Memory B cell (primary cell): Measurements from ENCODE around the gene UBAP1.
"Not testable (repeated sequence)": the region's sequence is repeated elsewhere in the genome, so short reads cannot be mapped to it uniquely, and the experiment has no call there.

Experiments
- ATAC-seq: fragments of 150-1000 bp; cut with Tn5 transposase; 2 replicates; pipeline ENCODE4 v1.10.0; 2021; ENCODE audit warnings: low read depth, mild to moderate bottlenecking, moderate library complexity
- DNase-seq, 2 donors: peaks; one replicate each; pipeline ENCODE4 v3.0.0; 2022; ENCODE audit warnings: low spot score in 2 of 2
- H3K27ac Mint-ChIP-seq: one replicate; pipeline ENCODE4 v1.8.0; 2022; ENCODE audit warnings: mild to moderate bottlenecking, moderate library complexity, mixed read lengths
- H3K27me3 Mint-ChIP-seq: one replicate; pipeline ENCODE4 v1.8.0; 2022; ENCODE audit warnings: mixed read lengths
- H3K36me3 Mint-ChIP-seq: one replicate; pipeline ENCODE4 v1.8.0; 2022; ENCODE audit warnings: mild to moderate bottlenecking, mixed read lengths
- H3K4me1 Mint-ChIP-seq: one replicate; pipeline ENCODE4 v1.8.0; 2022; ENCODE audit warnings: mixed read lengths
- H3K4me3 Mint-ChIP-seq: one replicate; pipeline ENCODE4 v1.8.0; 2022; ENCODE audit warnings: mild to moderate bottlenecking, moderate library complexity, mixed read lengths
- H3K9me3 Mint-ChIP-seq: one replicate; pipeline ENCODE4 v1.8.0; 2022; ENCODE audit warnings: mixed read lengths

Gene UBAP1

DNA sequence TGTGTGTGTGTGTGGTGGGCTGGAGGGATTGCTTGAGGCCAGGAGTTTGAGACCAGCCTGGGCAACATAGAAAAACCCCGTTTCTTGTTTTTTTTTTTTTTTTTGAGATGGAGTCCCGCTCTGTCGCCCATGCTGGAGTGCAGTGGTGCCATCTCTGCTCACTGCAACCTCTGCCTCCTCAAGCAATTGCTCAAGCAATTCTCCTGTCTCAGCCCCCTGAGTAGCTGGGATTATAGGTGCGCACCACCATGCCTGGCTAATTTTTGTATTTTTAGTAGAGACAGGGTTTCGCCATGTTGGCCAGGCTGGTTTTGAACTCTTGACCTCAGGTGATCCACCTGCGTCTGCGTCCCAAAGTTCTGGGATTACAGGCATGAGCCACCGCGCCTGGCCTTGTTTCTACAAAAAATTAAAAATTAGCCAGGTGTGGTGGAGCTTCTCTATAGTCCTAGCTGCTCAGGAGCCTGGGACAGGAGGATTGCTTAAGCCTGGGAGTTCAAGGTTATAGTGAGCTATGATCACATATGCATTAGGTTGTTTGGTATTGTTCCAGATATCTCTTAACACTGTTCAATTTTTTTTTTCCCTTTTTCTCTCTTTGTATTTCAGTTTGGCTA lies 47.4 kb downstream of the UBAP1 start:
- H3K27ac Mint-ChIP-seq, H3K4me3 Mint-ChIP-seq, H3K27me3 Mint-ChIP-seq, H3K9me3 Mint-ChIP-seq, H3K4me1 Mint-ChIP-seq, ATAC-seq, DNase-seq: not testable (repeated sequence)
- peaks cover 16% of the 10 kb centered on the region for H3K36me3 Mint-ChIP-seq

DNA sequence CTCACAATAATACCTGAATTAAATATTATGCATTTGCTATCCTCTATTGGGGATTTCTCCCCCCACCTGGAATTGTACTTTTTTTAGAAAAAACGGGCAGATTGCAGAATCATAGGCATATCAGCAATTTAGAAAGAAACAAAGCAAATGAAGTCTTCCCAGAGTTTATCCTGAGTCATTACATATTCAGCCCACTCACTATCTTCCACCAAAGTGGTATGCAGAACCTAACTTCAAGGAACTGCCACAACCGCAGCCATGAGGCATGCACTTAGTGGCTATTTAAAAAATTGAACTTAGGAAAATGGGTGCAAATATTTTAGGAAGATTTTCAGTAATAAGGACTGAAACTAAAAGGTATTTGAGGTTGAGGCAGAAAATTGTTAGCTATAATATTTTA lies 48.6 kb downstream of the UBAP1 start:
- no peaks in the 10 kb centered on the region for H3K27me3 Mint-ChIP-seq
- peaks cover 15% of the 10 kb centered on the region for H3K36me3 Mint-ChIP-seq
- H3K4me1 Mint-ChIP-seq, result no peaks in the 10 kb centered on the region
- H3K4me3 Mint-ChIP-seq, result no peak overlapping the region
- DNase-seq (no peak), ATAC-seq (no peak)
- no peaks in the 10 kb centered on the region for H3K9me3 Mint-ChIP-seq
- no peak overlapping the region for H3K27ac Mint-ChIP-seq

- Mint-ChIP-seq H3K9me3 (no peaks in the 10 kb centered on the region), H3K4me3 (no peak overlapping the region), H3K27ac (no peak overlapping the region), H3K4me1 (no peaks in the 10 kb centered on the region), H3K36me3 (peaks cover 9% of the 10 kb centered on the region), H3K27me3 (no peaks in the 10 kb centered on the region)
- ATAC-seq (no peak), DNase-seq (no peak)
Measured at GRCh38 chr9:34230556-34230955, 51.7 kb downstream of the UBAP1 start.

- no peak overlapping the region for H3K27ac Mint-ChIP-seq
- H3K36me3 Mint-ChIP-seq, result peaks cover 16% of the 10 kb centered on the region
- ATAC-seq (no peak), DNase-seq (no peak)
- no peaks in the 10 kb centered on the region for H3K27me3 Mint-ChIP-seq
- H3K4me1 Mint-ChIP-seq, result no peaks in the 10 kb centered on the region
- H3K9me3 Mint-ChIP-seq, result no peaks in the 10 kb centered on the region
- no peak overlapping the region for H3K4me3 Mint-ChIP-seq
Measured at GRCh38 chr9:34232201-34232600, 53.4 kb downstream of the UBAP1 start.

GRCh38 chr9:34233672-34234071 lies 54.8 kb downstream of the UBAP1 start:
- Mint-ChIP-seq H3K4me1 (no peaks in the 10 kb centered on the region), H3K27me3 (no peaks in the 10 kb centered on the region), H3K4me3 (no peak overlapping the region), H3K9me3 (no peaks in the 10 kb centered on the region), H3K36me3 (peaks cover 16% of the 10 kb centered on the region), H3K27ac (no peak overlapping the region)
- no peak for DNase-seq
- ATAC-seq, result no peak

DNA sequence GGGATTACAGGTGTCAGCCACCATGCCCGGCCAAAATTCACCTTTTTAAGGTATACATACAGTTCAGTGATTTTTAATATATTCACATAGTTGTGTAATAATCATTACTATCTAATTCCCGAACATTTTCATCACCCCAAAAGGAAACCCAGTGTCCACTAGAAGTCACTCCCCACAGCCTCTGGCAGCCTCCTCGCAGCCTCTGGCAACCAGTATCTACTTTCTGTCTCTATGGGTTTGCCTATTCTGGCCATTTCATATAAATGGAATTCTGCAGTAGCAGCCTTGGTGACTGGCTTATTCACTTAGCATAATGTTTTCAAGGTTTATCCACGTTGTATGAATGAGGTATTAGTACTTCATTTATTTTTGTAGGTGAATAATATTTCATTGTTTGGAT lies 59.0 kb downstream of the UBAP1 start:
- H3K4me3 Mint-ChIP-seq, result no peak overlapping the region
- peaks cover 25% of the 10 kb centered on the region for H3K36me3 Mint-ChIP-seq
- DNase-seq, result no peak
- H3K9me3 Mint-ChIP-seq, result no peaks in the 10 kb centered on the region
- H3K27ac Mint-ChIP-seq, result no peak overlapping the region
- peaks cover 2% of the 10 kb centered on the region for H3K4me1 Mint-ChIP-seq
- H3K27me3 Mint-ChIP-seq, result no peaks in the 10 kb centered on the region
- ATAC-seq, result no peak

DNA sequence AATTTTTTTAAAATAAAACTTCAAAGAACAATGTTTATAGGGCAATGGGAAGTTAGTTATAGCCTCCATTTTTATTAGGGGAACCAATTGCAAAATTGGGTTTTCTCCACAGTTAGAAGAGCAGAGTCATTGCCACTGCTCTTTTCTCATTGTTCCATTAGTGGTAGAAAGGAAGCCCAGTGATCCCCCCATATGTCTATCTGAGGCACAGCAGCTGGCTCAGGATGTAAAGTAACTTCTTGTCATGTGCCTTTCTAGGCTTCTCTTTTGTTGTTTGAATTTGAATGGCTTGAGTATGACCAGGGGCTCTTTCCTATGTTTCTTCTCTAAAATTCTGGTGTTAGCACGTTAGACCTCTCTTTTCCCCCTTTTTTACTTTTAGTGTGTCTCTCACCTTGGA lies 61.2 kb downstream of the UBAP1 start:
- peaks cover 5% of the 10 kb centered on the region for H3K4me1 Mint-ChIP-seq

DNA sequence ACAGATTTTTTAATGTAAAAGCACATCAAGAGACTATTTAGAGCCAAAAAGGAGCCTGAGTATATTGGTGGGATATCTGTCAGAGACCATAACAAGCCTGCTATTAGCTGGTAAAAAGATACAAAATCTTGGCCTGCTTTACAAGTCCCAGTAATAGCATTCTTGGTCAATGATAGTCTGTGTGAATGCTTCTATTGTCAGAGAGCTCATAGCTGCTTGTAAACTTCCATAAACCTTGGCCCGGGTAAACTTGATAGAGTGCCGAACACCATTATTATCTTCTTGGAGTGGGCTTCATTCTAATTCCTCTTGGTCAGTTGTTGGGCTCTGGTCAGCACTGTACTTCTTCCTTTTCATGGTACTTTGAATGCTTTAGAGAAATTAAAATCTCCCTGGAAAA lies 64.0 kb downstream of the UBAP1 start:
- Mint-ChIP-seq H3K4me3 (no peak overlapping the region), H3K27ac (no peak overlapping the region), H3K4me1 (peaks cover 5% of the 10 kb centered on the region), H3K27me3 (no peaks in the 10 kb centered on the region), H3K36me3 (peaks cover 18% of the 10 kb centered on the region), H3K9me3 (no peaks in the 10 kb centered on the region)
- DNase-seq, result no peak
- no peak for ATAC-seq

More for the DNA sequence above, 61.2 kb downstream of the UBAP1 start:
- peaks cover 29% of the 10 kb centered on the region for H3K36me3 Mint-ChIP-seq
- H3K4me3 Mint-ChIP-seq, result no peak overlapping the region
- H3K27ac Mint-ChIP-seq, result peak overlapping the region; percentile 29
- ATAC-seq, result no peak
- no peaks in the 10 kb centered on the region for H3K9me3 Mint-ChIP-seq
- DNase-seq, result no peak
- no peaks in the 10 kb centered on the region for H3K27me3 Mint-ChIP-seq

- H3K4me3 Mint-ChIP-seq, H3K27ac Mint-ChIP-seq, H3K27me3 Mint-ChIP-seq, ATAC-seq, H3K4me1 Mint-ChIP-seq, H3K9me3 Mint-ChIP-seq, DNase-seq: not testable (repeated sequence)
- H3K36me3 Mint-ChIP-seq, result peaks cover 21% of the 10 kb centered on the region
Measured at GRCh38 chr9:34245212-34245611, 66.4 kb downstream of the UBAP1 start.

DNA sequence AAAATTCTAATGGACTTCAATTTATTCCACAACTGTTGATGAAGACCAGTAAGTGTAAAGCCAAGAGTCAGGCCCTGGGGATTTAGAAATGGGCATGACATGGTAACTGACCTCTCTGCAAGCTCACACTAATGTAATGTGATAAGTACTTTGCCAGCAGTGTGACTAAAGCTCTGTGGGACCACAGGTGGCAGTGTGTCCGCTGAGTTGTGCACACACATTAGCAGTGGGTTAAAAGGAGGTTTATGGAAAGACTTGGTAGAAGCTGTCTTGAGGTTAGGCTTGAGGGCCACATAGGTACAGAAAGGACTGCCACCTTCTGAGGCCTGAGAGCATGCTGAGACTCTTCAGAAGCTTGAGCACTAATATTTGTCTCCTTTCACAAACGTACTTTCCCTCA lies 67.6 kb downstream of the UBAP1 start:
- no peaks in the 10 kb centered on the region for H3K9me3 Mint-ChIP-seq
- ATAC-seq, result no peak
- no peaks in the 10 kb centered on the region for H3K27me3 Mint-ChIP-seq
- H3K4me3 Mint-ChIP-seq, result no peak overlapping the region
- DNase-seq, result no peak
- H3K4me1 Mint-ChIP-seq, result peaks cover 2% of the 10 kb centered on the region
- H3K36me3 Mint-ChIP-seq, result peaks cover 19% of the 10 kb centered on the region
- H3K27ac Mint-ChIP-seq, result no peak overlapping the region

DNA sequence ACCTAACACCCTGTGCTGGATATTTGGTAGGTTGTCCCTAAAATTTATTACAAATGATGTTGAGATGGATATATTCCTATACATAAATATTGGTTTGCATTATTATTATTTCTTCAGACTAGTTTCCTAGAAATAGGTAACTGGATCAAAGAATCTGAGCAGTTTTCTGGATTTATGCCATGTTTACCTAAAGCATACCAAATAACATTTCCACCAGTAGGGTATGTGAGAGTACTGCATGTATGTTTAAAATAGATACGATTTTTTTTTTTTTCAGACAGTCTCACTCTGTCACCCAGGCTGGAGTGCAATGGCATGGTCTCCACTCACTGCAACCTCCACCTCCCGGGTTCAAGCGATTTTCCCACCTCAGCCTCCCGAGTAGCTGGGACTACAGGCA lies 68.9 kb downstream of the UBAP1 start:
- not testable (repeated sequence) for H3K4me1 Mint-ChIP-seq, H3K27me3 Mint-ChIP-seq, H3K4me3 Mint-ChIP-seq, H3K27ac Mint-ChIP-seq, DNase-seq, ATAC-seq, H3K9me3 Mint-ChIP-seq
- peaks cover 12% of the 10 kb centered on the region for H3K36me3 Mint-ChIP-seq

- Mint-ChIP-seq H3K4me3 (no peak overlapping the region), H3K27ac (no peak overlapping the region), H3K36me3 (peaks cover 5% of the 10 kb centered on the region), H3K9me3 (no peaks in the 10 kb centered on the region), H3K27me3 (no peaks in the 10 kb centered on the region), H3K4me1 (no peaks in the 10 kb centered on the region)
- DNase-seq (no peak), ATAC-seq (no peak)
Measured at GRCh38 chr9:34249274-34249673, 70.4 kb downstream of the UBAP1 start.

- Mint-ChIP-seq H3K36me3 (peaks cover 5% of the 10 kb centered on the region), H3K9me3 (no peaks in the 10 kb centered on the region), H3K4me1 (no peaks in the 10 kb centered on the region), H3K4me3 (no peak overlapping the region), H3K27me3 (no peaks in the 10 kb centered on the region), H3K27ac (no peak overlapping the region)
- no peak for DNase-seq
- ATAC-seq, result no peak
Measured at GRCh38 chr9:34250721-34251120, 71.9 kb downstream of the UBAP1 start.

DNA sequence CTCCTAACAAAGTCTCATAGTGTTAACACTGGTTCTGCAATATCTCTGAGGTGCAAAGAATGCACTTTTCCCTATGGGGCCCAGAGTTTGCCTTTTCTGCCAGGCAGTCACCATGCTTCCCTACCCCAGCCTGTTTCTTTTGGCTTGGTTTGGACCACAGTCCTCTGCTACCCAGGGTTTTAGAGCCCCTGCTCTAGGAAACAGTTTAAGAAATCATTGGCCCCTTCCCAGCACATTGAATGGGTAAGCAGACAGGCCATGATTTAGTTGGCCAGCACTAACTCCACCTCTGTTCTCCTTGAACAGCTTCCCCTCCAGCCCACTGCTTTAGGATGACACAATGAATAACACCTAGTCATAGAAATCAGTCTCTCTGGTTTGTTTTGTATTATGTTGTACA lies 73.2 kb downstream of the UBAP1 start:
- Mint-ChIP-seq H3K9me3 (no peaks in the 10 kb centered on the region), H3K4me1 (no peaks in the 10 kb centered on the region), H3K36me3 (peaks cover 5% of the 10 kb centered on the region)

DNA sequence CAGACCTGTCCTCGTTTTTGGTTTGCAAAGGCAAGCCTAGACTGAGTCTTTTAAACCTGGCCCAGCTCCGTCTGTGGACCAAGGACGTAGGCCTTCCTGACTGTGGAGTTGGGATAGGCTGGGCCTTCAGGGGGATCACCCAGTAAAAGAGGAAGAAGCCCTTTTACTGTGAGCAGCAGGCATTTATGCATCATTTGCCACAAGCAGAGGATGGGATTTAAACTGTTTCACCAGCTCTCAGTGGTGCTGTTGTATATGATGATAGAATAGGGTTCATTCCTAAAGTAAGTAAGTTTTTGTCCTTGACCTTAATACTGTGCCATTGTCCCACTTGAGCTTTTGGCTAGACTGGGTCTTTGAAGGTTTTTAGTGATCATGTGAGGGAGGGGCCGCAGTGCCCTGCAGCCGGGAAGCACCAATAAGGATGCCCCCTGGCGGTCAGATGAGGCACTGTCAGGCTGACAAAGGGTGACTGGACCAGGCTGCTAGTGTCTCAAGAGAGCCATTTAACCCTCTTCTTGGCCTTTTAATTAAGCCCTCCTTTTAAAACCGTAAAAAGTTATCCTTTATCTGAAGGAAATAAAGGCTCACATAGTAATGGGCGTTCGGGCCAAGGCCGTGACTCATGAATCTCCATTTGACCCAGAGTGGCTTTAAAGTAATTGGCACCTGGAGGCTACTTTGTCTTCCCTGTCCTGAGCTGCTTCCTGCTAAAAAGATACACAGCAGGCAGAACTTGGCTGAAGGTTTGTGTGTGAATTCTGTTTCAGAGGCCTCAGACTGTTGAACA lies 74.0 kb downstream of the UBAP1 start:
- Mint-ChIP-seq H3K36me3 (peaks cover 5% of the 10 kb centered on the region), H3K4me1 (no peaks in the 10 kb centered on the region), H3K4me3 (no peak overlapping the region), H3K27me3 (no peaks in the 10 kb centered on the region), H3K27ac (no peak overlapping the region), H3K9me3 (no peaks in the 10 kb centered on the region)
- DNase-seq, result peak; percentile 65 to 74
- peak; percentile 84 for ATAC-seq

More for the DNA sequence above, 73.2 kb downstream of the UBAP1 start:
- Mint-ChIP-seq H3K27me3 (no peaks in the 10 kb centered on the region), H3K27ac (no peak overlapping the region), H3K4me3 (no peak overlapping the region)
- DNase-seq (no peak), ATAC-seq (no peak)
